Measurements from ENCODE around the gene TAF10.

Gene TAF10

GRCh38 chr11:6623391-6624363, 11.7 kb upstream of the TAF10 start:
- no peak for DNase-seq

DNA sequence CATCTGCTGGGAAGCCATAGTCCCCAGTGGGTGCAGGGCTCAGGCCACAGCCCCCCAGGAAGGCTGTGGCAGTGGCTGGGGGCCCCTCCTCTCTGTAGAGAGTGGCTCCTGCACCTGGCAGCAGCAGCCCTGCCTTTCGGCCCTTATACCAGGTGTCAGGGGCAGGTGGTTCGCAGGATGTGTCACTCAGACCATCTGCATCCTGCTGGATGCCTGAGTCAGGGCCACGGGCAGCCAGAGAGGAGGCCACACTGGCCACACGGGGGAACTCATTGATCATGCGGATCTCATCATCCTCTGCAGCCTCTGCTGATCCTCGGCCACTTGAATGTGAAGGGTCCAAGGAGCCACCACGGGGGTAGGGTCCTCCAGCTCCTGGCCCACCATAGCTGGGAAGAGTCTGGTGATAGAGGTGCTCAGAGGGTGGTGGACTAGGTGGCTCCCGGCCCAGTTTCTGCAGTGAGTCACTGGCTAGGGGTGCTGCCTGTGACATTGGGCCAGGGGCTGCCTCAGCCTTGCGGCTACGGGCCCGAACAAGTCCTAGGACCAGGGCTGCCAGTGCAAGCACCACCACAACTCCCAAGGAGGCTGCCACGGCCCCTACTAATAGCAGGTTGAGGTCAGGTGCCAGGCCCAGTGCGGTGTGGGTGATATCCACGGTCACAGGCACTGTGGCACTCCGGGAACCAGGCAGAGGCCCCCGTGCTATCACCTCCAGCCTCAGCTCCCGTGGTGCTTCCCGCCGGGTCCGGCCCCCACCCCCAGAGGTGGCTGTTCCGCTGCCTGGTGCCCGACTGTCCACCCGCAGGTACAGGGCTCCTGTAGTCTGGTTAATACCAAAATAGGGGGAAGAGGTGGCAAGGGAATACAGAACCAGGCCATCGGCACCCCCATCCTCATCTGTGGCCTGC, 10.5 kb upstream of the TAF10 start:
- DNase-seq, result no peak

- no peak for DNase-seq
These were observed 9.7 kb upstream of the TAF10 start for GRCh38 chr11:6621711-6622211.

GRCh38 chr11:6620636-6621035, 8.6 kb upstream of the TAF10 start:
- DNase-seq, result no peak

- peak; percentile 93 for DNase-seq
These were observed 7.2 kb upstream of the TAF10 start, which contains the start of gene TPP1 for GRCh38 chr11:6619004-6619745. Gene TPP1, minus strand, starts transcription at chr11:6619422. Its CDS starts 22 bp downstream, at chr11:6619400.

GRCh38 chr11:6618117-6619003, 6.3 kb upstream of the TAF10 start:
- DNase-seq, result no peak

GRCh38 chr11:6617315-6617781, 5.3 kb upstream of the TAF10 start:
- DNase-seq, result no peak

DNA sequence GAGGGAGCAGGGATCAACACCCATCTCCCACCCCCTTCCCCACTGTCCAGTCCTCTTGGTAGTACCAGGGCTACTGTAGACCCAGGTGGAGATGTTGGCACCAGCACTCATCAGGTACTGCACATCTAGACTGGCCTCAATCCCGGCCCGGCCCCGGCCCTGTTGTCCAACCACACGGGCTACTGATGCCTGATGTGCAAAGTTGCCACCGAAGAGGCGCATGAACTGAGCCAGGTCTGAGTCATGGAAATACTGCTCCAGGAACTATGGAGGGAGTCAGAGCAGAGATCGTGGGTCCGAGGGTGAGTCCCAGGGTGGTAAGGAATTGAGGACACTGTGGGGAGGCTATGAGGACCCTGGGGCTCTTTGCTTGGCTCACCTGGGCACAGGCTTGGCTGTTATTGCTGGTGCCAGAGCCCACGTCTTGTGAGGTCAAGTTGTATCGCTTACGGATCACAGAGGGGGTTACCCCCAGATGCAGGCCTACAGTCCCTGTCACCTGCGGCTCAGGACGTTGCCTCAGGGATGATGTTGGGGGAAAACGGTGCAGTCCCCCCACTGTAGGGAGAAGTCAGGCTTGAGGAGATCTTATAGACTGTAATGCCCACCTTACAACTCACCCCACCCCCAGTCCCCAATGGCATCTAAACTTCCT, 4.7 kb upstream of the TAF10 start:
- DNase-seq, result no peak

DNA sequence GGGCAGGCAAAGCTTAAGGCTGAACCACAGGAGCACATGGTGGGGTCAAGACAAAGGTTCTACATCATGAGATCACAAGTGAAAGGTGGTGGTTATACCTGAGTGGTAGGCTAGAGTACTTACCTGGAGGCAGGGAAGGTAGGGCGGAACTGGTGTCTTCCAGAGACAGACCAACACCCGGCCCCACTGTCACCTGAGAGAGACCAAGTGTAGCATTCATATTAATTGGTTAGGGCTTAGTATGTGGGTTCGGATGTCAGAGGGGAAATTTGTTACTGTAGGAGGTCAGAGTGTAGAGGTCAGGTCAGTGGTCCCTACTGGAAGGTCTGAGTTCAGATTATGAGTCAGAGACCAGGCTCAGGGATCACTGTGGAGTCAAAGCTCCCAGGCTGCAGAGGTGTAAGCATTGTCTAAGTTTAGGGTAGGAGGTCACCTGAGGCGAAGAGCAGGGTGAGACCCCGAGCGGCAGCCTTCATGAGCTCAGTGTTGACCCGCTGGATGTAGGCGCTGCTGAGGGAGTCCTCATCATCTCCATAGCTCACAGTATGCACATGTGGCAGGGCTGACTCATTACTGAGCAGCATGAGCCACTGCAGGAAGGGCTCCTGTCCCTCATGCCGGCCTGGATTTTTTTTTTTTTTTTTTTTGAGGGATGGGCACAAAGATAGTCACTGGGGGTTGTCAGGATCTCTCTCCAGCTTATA, 4.0 kb upstream of the TAF10 start:
- no peak for DNase-seq

- DNase-seq, result no peak
These were observed 3.0 kb upstream of the TAF10 start for GRCh38 chr11:6615046-6615445.

- no peak for DNase-seq
These were observed 2.4 kb upstream of the TAF10 start for GRCh38 chr11:6614446-6614845.

DNA sequence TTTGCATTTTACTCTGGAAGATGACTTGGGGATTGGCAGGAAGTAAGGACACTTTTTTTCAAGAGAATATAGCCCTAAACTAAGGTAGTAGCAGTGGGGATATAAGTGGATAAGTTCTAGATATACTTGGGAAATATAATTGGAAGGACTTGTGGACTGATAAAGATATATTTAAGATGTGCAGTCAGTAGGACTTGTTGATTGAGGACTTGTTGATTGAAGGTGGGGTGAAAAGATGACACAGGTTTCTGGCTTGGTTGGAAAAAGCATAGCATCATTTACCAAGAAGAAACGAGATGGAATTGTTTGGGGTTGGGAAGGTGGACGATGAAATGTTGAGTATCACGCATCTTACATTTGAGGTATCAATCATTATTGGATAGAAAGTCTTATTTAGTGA, 1.5 kb upstream of the TAF10 start:
- no peak for DNase-seq

DNA sequence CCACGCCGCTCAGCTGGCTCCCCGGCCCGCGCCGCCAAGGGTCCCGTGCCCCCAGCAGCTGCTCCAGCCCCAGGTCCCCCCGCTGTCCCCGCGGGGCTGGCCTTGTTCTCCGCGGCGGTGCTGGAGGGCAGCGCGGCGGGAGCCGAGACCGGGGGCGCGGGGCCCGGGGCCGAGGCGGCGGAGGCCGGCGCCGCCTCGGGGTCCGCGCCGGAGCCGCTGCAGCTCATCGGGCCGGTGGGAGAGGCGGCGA, 128 bp downstream of the TAF10 start:
- no peak for DNase-seq

DNA sequence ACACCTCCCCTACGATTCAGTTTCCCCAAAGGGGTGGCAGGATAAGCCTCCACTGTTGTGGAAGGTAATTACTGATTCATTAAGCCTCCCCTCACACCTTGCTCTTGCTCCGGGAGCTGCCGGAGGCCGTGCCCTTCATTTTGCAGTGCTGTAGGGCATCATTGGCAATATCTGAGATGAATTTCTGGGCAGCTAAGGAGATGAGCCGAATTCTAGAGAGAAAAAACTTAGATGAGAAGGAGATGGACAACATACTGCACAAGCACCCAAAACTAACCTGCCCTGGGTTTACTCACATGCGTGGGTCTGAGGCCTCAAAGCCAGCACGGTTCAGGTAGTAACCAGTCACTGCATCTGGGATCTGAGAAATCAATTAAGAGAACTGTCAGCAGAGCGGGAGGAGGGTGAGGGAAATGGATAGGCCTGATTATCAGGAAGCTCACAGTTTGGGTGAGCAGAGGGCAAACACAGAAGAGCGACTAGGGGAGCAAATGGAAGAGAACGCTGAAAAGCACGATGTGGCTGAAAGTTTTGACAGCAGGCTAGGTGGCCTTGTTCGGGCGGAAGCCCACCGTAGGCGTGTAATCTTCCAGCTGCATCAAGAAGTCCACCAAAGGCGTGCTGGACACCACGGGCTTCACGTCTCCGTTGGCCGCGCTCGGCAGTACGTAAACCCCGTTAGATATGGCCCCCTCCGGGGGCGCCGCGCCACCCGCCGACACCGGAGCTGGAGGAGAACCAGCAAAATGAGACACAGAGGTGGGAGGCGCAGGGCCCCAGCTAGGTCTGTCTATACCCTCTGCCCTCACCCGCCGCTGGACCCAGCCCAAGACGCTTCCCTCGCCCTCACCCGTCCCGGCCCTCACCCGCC, 689 bp downstream of the TAF10 start:
- no peak for DNase-seq

GRCh38 chr11:6610591-6610990, 1.4 kb downstream of the TAF10 start:
- DNase-seq, result no peak

GRCh38 chr11:6609502-6610015, 2.5 kb downstream of the TAF10 start:
- DNase-seq, result no peak

- no peak for DNase-seq
These were observed 3.1 kb downstream of the TAF10 start for GRCh38 chr11:6608726-6609501.

- DNase-seq, result no peak
These were observed 4.0 kb downstream of the TAF10 start for GRCh38 chr11:6608011-6608410.
